NK-92 treated with Interleukin-12 subunit alpha and Interleukin-12 subunit beta, amount 100 ng/mL, for 24 hours (cell line): ENCODE results near the gene KIF2C.
A peak's percentile ranks its signal among the peaks of the same experiment; 100 is the strongest.
"Not testable (repeated sequence)": the region's sequence is repeated elsewhere in the genome, so short reads cannot be mapped to it uniquely, and the experiment has no call there.

ENCODE experiments used
- DNase-seq: peaks from one replicate; lab custom pipeline; 2025; lab: John Stamatoyannopoulos, UW

The KIF2C gene

GRCh38 chr1:44739307-44740178, at the start of gene KIF2C:
KIF2C (plus strand) TSS chr1:44739837; CDS start chr1:44739933, 96 bp downstream.
- DNase-seq, result peak; percentile 96

GRCh38 chr1:44693159-44693558, 46.5 kb upstream of the KIF2C start:
- DNase-seq, result no peak

GRCh38 chr1:44693900-44694299, 45.7 kb upstream of the KIF2C start:
- no peak for DNase-seq

GRCh38 chr1:44694863-44695478, 44.7 kb upstream of the KIF2C start:
- DNase-seq, result no peak

- DNase-seq, result no peak
Measured at GRCh38 chr1:44695671-44696070, 44.0 kb upstream of the KIF2C start.

- no peak for DNase-seq
Measured at GRCh38 chr1:44696101-44696500, 43.5 kb upstream of the KIF2C start.

GRCh38 chr1:44696789-44697345, 42.8 kb upstream of the KIF2C start:
- no peak for DNase-seq

GRCh38 chr1:44698138-44698537, 41.5 kb upstream of the KIF2C start:
- no peak for DNase-seq

- DNase-seq, result not testable (repeated sequence)
Measured at GRCh38 chr1:44699375-44699774, 40.3 kb upstream of the KIF2C start.

- DNase-seq, result no peak
Measured at GRCh38 chr1:44700573-44700972, 39.1 kb upstream of the KIF2C start.

- no peak for DNase-seq
Measured at GRCh38 chr1:44701141-44701573, 38.5 kb upstream of the KIF2C start.

GRCh38 chr1:44705470-44705869, 34.2 kb upstream of the KIF2C start:
- DNase-seq, result no peak

- DNase-seq, result no peak
Measured at GRCh38 chr1:44705938-44706337, 33.7 kb upstream of the KIF2C start.

GRCh38 chr1:44707112-44707881, 32.3 kb upstream of the KIF2C start:
- DNase-seq, result no peak

- no peak for DNase-seq
Measured at GRCh38 chr1:44707959-44708831, 31.4 kb upstream of the KIF2C start.

GRCh38 chr1:44713321-44713781, 26.3 kb upstream of the KIF2C start:
- no peak for DNase-seq

GRCh38 chr1:44714532-44714931, 25.1 kb upstream of the KIF2C start:
- DNase-seq, result no peak

- peak; percentile 17 for DNase-seq
Measured at GRCh38 chr1:44714944-44715571, 24.6 kb upstream of the KIF2C start.

GRCh38 chr1:44717156-44717555, 22.5 kb upstream of the KIF2C start:
- DNase-seq, result no peak

- no peak for DNase-seq
Measured at GRCh38 chr1:44717653-44718052, 22.0 kb upstream of the KIF2C start.

GRCh38 chr1:44718091-44718490, 21.5 kb upstream of the KIF2C start:
- DNase-seq, result no peak
